ENCODE results near the gene TNFAIP6.
"Not testable (repeated sequence)": the region's sequence is repeated elsewhere in the genome, so short reads cannot be mapped to it uniquely, and the experiment has no call there.

Gene TNFAIP6, protein sequence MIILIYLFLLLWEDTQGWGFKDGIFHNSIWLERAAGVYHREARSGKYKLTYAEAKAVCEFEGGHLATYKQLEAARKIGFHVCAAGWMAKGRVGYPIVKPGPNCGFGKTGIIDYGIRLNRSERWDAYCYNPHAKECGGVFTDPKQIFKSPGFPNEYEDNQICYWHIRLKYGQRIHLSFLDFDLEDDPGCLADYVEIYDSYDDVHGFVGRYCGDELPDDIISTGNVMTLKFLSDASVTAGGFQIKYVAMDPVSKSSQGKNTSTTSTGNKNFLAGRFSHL

DNA sequence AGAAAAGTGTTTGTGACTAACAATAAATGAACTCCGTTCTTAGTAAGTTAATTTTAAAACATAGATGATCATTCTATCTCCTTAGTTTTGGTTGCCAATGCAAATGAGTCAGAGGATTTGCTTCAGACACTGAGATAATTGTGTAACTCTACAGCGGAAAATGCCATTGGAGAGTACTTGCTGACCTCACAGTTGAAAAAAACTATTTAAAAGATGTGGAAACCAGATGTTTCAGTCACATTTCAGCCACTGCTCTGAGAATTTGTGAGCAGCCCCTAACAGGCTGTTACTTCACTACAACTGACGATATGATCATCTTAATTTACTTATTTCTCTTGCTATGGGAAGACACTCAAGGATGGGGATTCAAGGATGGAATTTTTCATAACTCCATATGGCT is at the start of gene TNFAIP6:
Gene TNFAIP6, plus strand, starts transcription at position 234 of the 400 bp plus-strand sequence. Its CDS starts 75 bp downstream, at position 309.
- no peak for DNase-seq (ENCODE audit: low read depth)

DNA sequence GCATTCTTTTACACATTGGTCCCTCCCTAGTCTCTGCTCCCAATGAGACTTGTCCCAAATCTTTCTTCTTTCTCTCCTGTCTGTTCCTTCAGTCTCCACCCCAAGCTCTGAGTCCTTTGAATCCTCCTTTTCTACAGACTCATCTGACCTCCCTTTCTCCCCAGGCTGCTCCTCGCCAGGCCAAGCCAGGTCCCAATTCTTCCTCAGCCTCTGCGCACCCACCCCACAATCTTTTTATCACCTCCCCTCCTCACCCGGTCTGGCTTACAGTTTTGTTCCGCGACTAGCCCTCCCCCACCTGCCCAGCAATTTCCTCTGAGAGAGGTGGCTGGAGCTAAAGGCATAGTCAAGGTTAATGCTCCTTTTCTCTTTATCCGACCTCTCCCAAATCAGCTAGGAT is 47.1 kb upstream of the TNFAIP6 start:
- not testable (repeated sequence) for DNase-seq (ENCODE audit: low read depth)

DNA sequence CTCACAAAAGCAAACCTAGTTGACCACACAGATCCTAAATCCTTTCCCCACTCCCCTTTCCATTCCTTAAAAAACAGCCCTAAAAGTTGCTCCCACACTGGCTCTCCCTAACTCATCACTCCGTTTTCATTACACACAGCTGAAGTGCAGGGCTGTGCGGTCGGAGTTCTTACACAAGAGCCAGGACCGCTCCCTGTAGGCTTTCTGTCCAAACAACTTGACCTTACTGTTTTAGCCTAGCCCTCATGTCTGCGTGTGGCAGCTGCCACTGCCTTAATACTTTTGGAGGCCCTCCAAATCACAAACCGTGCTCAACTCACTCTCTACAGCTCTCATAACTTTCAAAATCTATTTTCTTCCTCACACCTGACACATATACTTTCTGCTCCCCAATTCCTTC is 45.0 kb upstream of the TNFAIP6 start:
- not testable (repeated sequence) for DNase-seq (ENCODE audit: low read depth)

DNA sequence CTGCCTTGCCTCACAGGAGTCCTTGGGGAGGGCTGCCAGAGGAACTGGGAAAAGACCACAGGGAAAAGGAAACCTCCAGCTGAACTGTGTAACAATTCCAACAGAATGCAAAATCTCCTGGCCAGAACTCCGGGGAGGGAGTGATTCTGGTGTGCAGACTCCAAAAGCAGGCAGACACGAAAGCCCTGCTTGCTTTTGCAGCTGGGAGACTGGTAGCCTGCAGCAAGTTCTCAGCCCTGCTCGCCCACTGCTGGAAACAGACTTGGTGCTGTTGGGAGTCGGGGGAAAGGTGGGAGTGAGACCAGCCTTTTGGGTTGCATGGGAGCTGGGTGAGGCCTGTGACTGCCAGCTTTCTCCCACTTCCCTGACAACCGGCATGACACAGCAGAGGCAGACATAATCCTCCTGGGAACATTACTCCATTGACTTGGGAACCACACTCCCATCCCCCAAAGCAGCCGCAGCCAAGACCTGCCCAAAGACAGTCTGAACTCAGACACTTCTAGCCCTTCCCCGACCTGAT is 42.0 kb upstream of the TNFAIP6 start:
- DNase-seq (ENCODE audit: low read depth): no peak

DNA sequence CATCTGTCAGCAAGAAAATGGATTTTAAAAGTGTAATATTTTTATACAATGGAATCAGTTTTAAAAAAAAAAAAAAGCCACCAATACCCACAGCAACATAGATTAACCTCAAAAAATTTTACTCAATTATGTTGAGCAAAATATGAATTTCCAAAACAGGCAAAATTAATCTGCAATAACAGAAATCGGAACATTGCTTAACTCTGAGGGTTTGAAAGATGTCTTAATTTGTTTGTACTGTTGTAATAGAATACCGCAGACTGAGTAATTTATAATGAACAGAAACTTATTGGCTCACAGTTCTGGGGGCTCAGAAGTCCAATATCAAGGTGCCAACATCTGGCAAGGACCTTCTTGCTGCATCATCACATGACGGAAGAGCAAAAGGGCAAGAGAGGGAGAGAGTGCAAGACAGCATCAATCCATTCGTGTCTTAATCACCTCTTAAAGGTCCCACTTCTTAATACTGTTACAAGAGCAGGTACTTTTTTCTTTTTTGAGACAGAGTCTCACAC is 31.8 kb upstream of the TNFAIP6 start:
- no peak for DNase-seq (ENCODE audit: low read depth)

DNA sequence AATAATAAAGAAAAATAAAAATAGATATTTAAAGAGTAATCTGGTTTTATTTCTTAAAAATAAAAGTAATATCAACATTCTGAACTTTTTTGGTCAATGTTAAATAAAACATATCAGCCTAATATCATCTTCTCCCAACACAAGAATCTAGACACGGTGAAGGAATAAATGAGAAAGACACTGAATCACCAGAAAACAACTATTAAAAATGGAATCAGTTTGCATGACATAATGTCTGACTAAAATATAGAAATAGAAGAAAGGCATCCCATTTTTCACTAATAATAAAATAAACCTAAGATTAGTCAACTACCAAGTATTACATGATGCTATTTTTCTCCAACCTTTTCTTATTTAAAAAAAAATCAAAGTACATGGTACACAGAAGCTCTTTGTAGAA is 30.8 kb upstream of the TNFAIP6 start:
- no peak for DNase-seq (ENCODE audit: low read depth)

DNA sequence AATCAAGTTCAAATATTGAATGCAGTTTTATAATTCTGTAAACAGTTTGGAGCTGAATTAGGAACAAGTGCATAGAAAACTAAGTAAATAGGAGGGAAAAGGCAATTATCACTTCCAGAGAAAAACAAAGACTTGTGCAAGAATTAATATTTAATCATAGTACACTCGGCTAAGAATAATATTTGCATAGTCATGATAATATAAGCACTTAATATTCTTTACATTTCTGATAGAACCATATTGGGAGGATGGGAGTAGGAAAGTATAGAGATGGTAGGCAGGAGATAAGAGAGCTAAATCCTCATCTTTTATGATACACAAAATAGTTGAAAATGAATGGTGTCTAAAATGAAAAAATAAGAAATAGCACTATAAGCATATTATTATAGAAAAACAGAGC is 27.4 kb upstream of the TNFAIP6 start:
- DNase-seq (ENCODE audit: low read depth): no peak

DNA sequence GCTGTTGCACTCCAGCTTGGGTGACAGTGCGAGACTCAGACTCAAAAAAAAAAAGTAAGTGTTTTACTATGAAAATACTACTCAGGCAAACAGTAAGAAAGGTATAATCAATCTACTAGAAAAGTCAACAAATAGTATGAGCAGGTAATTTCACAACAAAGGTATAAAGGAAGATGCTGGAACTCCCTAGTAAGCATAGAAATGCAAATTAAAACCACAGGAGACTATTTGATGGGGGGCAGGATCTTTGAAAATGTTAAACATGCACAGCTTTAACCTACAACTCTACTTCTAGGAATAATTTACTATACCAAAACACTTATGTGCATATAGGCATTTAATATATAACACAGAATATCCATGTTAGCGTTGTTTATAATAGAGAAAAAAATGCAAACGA is 24.3 kb upstream of the TNFAIP6 start:
- DNase-seq (ENCODE audit: low read depth): no peak

DNA sequence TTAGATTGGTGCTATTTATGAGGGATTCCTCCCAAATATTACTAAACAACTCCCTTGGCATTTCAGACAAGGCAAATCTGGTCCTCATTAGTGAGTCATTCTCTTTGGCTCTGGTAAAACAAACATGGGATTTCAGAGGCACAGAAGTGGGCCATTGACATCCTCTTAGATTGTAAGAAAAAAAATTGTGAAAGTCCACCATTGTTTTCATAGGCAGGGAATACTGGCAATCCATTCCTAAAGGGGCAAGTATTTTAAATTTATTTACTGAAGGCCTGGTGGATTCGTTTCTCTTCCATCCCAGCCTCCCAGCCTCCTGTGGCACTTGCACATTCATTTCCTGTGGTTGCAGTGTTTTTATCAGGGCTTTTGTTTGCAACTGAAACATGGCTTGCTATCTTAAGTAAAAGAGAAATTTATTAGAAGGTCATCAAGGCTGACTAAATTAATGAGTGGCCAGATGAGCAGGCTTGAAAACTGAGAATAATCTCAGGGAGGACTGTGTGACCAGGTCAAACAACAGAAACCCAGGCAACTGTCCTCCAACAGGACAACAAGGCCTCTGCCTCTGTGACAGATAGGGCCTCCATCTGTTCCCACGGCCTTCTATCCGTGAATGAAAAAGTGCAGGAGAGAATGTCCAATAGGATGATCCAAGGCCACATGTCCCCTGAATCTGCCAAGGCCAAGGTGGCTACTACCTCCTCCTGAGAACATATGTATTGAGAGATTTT is 23.1 kb upstream of the TNFAIP6 start:
- no peak for DNase-seq (ENCODE audit: low read depth)

DNA sequence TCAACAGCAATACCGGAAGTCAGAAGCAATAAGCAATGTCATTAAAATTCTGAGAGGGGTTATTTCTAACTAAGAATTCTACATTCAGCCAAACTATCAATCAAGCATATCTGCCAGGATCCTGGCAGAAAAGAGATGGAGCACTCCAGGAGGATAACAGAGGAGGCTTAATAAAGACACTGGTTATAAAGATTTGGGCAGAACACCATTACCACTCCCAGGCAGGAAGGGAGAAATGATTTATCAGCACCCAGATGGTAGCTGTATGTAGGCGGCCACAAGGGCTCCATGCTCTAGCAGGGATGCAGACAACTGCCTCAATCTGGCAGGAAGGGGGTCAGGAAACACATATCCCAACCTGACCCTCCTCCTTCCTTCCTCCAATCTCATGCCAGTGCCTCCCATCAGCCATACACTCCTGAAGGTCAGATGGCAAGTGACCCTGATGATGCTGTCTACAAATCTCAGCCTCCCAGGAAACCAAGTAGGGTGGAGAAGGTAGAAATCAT is 20.5 kb upstream of the TNFAIP6 start:
- no peak for DNase-seq (ENCODE audit: low read depth)

DNA sequence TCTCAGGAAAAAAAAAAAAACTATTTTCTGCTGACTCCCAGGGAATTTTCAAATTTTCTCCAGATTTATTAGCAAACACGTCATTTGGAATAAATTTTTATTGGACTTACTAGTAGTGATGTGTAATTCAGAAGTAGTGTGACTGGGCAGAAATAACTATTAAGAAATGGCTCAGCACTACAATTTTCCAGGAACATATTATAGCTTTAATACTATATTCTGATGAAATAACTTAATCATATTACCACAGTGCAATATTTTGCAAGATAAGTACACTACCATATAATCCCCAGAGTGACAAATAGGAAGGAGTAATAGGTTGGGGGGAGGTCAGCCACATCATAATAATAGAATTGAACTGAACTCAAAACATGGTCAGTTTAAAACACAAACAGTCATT is 19.7 kb upstream of the TNFAIP6 start:
- DNase-seq (ENCODE audit: low read depth): no peak

DNA sequence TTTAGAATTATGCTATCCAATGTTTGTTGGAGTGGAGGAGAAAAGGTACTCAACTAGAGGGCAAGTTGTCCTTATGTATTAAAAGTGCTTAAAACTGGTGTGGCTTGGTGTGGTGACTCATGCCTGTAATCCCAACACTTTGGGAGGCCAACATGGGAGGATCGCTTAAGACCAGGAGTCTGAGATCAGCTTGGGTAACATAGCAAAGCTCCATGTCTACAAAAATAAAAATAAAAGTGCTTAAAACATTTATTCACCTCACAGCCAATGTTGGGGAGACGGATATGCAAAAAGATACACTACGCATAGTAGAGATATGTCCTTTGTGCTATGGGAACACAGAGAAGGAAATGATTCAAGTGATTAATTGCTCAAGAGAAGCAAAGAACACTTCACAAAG is 19.3 kb upstream of the TNFAIP6 start:
- no peak for DNase-seq (ENCODE audit: low read depth)

DNA sequence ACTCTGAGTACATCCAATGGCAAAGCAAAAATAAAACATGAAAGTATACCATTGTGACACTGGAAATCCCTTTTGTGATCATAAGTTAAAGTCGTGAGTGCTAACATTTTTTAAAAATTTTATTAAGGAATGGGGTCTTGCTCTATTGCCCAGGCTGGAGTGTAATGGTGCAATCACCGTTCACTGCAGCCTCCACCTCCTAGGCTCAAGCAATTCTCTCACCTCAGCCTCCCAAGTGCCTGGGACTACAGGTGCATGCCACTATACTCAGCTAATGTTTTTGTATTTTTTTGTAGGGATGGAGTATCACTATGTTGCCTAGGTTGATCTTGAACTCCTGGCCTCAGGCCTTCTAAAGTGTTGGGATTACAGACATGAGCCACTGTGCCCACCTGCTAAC is 14.3 kb upstream of the TNFAIP6 start:
- DNase-seq (ENCODE audit: low read depth): no peak

DNA sequence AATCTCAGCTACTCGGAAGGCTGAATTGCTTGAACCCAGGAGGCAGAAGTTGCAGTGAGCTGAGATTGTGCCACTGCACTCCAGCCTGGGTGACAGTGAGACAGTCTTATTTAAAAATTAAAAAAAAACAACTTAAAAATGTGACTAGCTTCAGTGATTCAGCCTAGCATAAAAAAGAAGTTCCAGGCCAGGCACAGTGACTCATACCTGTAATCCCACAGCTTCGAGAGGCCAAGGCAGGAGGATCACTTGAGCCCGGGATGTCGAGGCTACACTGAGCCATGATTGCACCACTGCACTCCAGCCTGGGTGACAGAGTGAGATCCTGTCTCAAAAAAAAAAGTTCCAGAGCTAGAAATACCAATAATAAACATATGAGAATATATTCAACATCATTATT is 13.2 kb upstream of the TNFAIP6 start:
- not testable (repeated sequence) for DNase-seq (ENCODE audit: low read depth)

DNA sequence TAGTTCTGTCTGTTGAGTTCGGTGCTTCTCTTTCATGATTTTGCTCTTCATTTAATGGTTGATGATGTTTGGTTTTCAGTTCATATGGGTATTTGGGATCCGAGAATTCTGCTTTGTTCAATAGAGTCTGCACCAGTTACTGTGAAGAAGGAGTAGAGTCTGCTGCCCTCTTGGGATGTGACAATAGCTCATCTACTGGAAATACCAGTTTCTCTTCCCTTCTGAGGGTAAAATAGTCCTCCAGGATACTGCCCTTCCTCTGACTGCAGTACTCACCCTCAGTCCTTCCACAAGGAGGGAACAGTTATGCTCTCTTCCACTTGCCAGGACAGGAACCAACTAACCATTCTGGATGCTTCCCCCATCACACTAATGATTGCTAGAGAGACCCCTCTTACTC is 12.5 kb upstream of the TNFAIP6 start:
- DNase-seq (ENCODE audit: low read depth): no peak

DNA sequence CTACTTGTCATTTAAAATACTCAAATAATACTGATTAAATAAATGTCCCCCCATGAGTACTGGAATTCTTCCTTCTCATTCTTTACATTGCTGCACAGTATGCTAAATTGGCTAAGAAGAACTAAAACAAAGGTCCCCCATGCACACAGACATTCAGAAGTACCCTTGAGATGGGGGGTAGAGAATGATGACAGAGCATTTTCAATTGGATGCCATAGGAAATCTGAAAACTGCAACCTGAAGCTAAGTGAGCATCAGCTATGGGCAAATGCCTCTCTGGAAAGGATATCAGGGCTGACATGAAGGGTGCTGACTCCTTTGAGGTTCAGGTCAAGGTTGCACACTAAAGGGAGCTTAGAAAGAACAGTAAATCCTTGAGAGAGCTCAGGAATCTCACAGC is 10.1 kb upstream of the TNFAIP6 start:
- no peak for DNase-seq (ENCODE audit: low read depth)

DNA sequence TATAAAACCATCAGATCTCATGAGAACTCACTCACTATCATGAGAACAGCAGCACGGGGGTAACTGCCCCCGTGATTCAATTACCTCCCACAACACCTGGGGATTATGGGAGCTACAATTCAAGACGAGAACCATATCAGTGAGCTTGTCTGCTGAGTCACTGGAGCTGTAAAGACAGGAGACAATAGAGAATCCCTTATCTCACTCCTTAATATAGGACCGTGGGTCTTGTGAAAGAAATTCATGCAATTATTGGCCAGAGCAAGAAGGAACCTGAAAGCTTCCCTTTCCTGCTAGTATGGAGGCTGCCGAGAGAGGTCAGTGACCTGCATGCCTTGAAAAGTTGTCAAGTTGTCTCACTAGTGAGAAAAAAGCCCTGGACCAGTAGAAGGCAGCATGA is 9.5 kb upstream of the TNFAIP6 start:
- no peak for DNase-seq (ENCODE audit: low read depth)

DNA sequence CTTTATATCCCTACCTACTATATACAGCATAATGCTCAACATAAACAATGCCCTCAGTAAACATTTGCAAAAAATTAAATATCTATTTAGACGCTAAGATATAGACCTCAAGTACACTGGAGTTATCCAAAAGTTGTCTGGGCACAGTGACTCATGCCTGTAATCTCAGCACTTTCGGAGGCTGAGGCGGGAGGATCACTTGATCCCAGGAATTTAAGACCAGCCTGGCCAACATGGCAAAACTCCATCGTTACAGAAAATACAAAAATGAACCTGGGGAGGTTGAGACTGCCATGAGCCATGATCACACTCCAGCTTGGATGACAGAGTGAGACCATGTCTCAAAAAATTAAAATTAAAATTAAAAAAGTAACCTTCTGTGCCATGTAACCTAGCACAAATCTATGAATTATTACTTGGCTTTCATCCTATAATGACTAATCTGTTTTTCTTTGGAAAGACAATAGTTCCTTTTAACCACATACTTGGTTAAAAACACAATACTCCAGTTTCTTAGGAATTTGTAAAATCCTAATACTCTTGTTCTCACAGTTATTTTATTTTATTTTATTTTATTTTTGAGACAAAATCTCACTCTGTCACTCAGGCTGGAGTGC is 6.7 kb upstream of the TNFAIP6 start:
- DNase-seq (ENCODE audit: low read depth): no peak

DNA sequence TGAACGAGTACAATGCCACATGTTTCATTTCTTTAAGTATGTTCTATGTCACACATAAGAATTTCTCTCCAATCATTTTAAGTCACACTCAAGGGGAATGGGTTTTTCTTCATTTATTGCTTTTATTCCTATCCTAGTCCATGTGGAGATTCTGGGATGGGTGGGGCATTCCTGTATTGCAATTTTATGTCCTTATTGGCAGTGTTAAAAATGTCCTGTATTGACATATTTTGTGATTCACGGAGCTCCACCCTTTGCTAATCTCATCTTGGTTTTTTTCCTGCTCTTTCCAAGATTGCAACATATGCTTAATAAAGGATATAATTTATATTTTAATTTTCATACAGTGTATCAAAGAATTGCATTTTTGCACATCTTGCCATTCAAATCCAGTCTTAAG is 3.4 kb upstream of the TNFAIP6 start:
- no peak for DNase-seq (ENCODE audit: low read depth)

DNA sequence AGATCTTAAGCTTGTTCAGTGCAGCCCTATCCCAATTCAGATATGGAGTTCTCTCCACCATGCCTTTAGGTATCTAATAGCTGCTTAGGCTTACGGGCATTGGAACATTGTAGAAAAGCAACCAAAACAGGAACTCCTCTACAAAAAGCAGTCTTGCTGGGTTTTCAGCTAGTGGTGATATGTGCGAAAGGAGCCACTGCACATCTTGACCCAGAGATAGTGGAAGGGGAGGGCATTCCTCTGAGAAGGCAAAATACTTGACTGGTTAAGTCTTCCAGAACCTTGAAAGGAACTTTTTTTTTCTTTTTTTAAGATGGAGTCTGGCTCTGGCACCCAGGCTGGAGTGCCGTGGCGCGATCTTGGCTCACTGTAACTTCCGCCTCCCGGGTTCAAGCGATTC is 2.6 kb upstream of the TNFAIP6 start:
- DNase-seq (ENCODE audit: low read depth): no peak

DNA sequence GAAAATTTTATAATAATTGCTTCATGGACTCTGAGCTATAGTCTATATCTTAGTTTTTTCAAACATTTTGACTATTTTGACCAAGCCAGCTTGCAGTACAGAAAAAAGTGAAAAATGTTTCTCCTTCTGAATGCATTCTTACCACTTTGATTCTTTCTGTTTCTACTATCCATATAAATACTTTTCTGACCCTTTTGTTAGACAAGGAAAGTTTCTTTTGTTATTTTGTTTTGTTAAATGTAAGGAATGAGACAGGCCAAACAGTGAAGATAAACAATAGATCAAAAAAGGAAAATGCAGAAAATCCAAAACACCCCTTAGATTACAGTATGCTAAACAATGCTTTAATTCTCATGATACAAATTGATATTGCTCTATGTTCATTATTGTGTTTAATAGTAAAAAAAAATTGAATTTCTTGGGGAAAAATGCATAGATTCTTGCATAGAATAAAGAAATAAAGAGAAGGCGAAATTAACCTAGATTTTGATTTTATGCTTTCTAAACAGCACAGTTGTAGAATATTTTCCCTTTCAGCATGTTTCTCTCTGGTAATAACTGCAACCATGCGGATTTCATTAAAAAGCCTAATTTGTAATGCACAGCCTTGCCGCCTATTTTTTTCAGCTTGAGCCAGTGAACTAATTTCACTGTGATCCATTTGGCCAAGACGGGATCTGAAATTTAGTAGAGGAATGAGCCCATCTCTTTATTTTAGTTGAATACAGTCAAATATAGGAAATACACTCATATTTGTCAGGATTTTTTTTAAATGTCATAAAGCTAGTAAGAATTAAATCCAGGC is 976 bp downstream of the TNFAIP6 start:
- DNase-seq (ENCODE audit: low read depth): no peak

Measured in activated gamma-delta T cell treated with anti-CD3 and anti-CD28 coated beads, Interleukin-2, amount 50 U/mL, for 16 hours (primary cell).